Astrocyte (in vitro differentiated cells and primary cell): ENCODE measurements around the gene TNFSF8. TPM values are rescaled to one million over a fixed set of nuclear protein-coding genes. Genes with fewer than 3 reads are reported as not detected.

Experiments used
- DNase-seq: peaks from one replicate; pipeline ENCODE4 v3.0.0-alpha.2; 2010; ENCODE audit warnings: low read depth
- FAIRE-seq: peaks from 2 replicates; lab custom pipeline; 2011; peaks lifted over from hg19 to GRCh38; lab: Jason Lieb, UNC
- H2AFZ ChIP-seq: 2 replicates; pipeline ENCODE4 v1.6.0; 2012; ENCODE audit warnings: low read depth, low read length, inconsistent platforms
- H3K27ac ChIP-seq: 2 replicates; pipeline ENCODE4 v1.5.1; 2011; ENCODE audit warnings: low read depth, low read length, inconsistent platforms
- H3K27me3 ChIP-seq: 2 replicates; pipeline ENCODE4 v1.6.0; 2011; ENCODE audit warnings: low read length, inconsistent platforms; ENCODE audit not compliant: insufficient read depth
- H3K36me3 ChIP-seq: 2 replicates; pipeline ENCODE4 v1.5.1; 2011; ENCODE audit warnings: low read length, inconsistent platforms; ENCODE audit not compliant: insufficient read depth
- H3K4me1 ChIP-seq: 2 replicates; pipeline ENCODE4 v1.5.1; 2011; ENCODE audit warnings: low read length, inconsistent platforms; ENCODE audit not compliant: insufficient read depth
- H3K4me2 ChIP-seq: 2 replicates; pipeline ENCODE4 v1.6.0; 2012; ENCODE audit warnings: low read length, inconsistent platforms
- H3K4me3 ChIP-seq: 2 replicates; pipeline ENCODE4 v1.5.1; 2011; ENCODE audit warnings: low read depth, mild to moderate bottlenecking, low read length, inconsistent platforms; ENCODE audit not compliant: insufficient read depth
- H3K79me2 ChIP-seq: 2 replicates; pipeline ENCODE4 v1.6.0; 2012; ENCODE audit warnings: mild to moderate bottlenecking, low read length, inconsistent platforms; ENCODE audit not compliant: insufficient read depth
- H3K9ac ChIP-seq: 2 replicates; pipeline ENCODE4 v1.6.0; 2012; ENCODE audit warnings: mild to moderate bottlenecking, low read length, inconsistent platforms
- H3K9me3 ChIP-seq: 2 replicates; pipeline ENCODE4 v1.5.1; 2012; ENCODE audit warnings: low read depth, mild to moderate bottlenecking, low read length, inconsistent platforms; ENCODE audit not compliant: insufficient read depth
- H4K20me1 ChIP-seq: 2 replicates; pipeline ENCODE4 v1.6.0; 2012; ENCODE audit warnings: low read length, inconsistent platforms; ENCODE audit not compliant: insufficient read depth
- H3K27ac Mint-ChIP-seq: one replicate; pipeline ENCODE4 v1.8.0; 2021; ENCODE audit warnings: mild to moderate bottlenecking, mixed read lengths; ENCODE audit not compliant: unreplicated experiment
- H3K27me3 Mint-ChIP-seq: one replicate; pipeline ENCODE4 v1.8.0; 2021; ENCODE audit warnings: low read depth, mixed read lengths; ENCODE audit not compliant: unreplicated experiment
- H3K36me3 Mint-ChIP-seq: one replicate; pipeline ENCODE4 v1.8.0; 2021; ENCODE audit warnings: low read depth, mixed read lengths; ENCODE audit not compliant: unreplicated experiment
- H3K4me1 Mint-ChIP-seq: one replicate; pipeline ENCODE4 v1.8.0; 2021; ENCODE audit warnings: low read depth, mixed read lengths; ENCODE audit not compliant: unreplicated experiment
- H3K4me3 Mint-ChIP-seq: one replicate; pipeline ENCODE4 v1.8.0; 2021; ENCODE audit warnings: mild to moderate bottlenecking, moderate library complexity, mixed read lengths; ENCODE audit not compliant: unreplicated experiment
- H3K9me3 Mint-ChIP-seq: one replicate; pipeline ENCODE4 v1.8.0; 2021; ENCODE audit warnings: mild to moderate bottlenecking, mixed read lengths; ENCODE audit not compliant: unreplicated experiment
- EZH2 ChIP-seq: IDR thresholded peaks from 2 replicates; pipeline ENCODE4 v1.6.1; 2012; ENCODE audit warnings: mild to moderate bottlenecking, low read length, inconsistent platforms; ENCODE audit not compliant: insufficient read depth
- total RNA-seq: library from RNA; stranded (reverse); gene quantifications from 2 replicates; pipeline ENCODE4 v1.2.1, GENCODE V29; 2021
- TF ChIP-seq, protein P1 (sequence below): IDR thresholded peaks from 2 replicates; pipeline ENCODE4 v1.5.1; 2011; ENCODE audit warnings: low read depth, mild to moderate bottlenecking, inconsistent platforms, low read length, moderate library complexity; ENCODE audit not compliant: insufficient read depth

The TNFSF8 gene
- total RNA-seq, 1 donor from 2014 or later: not detected

DNA sequence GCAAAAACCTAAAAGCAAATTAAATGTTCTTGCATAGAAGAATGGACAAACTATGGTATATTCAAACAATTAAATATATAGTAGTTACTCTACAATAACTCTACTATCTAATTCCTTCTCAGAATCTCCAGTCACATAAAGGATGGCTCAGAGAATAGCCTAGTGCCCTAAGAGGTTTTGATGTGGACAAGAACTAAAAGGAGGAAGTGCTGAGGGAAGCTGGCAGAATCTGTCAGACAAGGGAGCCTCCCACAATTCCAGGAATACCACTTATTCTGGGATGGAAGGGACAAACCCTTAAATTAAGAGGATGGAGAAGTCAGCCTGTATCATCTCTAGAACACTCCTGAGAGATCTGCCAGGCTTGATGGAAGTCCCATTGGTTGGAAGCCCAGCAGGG, 30.4 kb downstream of the TNFSF8 start:
- Mint-ChIP-seq H3K27ac (no peak overlapping the region), H3K36me3 (no peaks in the 10 kb centered on the region), H3K27me3 (no peaks in the 10 kb centered on the region), H3K4me1 (peaks cover 33% of the 10 kb centered on the region), H3K9me3 (no peaks in the 10 kb centered on the region), H3K4me3 (no peak overlapping the region)
- TF ChIP-seq, protein P1, sequence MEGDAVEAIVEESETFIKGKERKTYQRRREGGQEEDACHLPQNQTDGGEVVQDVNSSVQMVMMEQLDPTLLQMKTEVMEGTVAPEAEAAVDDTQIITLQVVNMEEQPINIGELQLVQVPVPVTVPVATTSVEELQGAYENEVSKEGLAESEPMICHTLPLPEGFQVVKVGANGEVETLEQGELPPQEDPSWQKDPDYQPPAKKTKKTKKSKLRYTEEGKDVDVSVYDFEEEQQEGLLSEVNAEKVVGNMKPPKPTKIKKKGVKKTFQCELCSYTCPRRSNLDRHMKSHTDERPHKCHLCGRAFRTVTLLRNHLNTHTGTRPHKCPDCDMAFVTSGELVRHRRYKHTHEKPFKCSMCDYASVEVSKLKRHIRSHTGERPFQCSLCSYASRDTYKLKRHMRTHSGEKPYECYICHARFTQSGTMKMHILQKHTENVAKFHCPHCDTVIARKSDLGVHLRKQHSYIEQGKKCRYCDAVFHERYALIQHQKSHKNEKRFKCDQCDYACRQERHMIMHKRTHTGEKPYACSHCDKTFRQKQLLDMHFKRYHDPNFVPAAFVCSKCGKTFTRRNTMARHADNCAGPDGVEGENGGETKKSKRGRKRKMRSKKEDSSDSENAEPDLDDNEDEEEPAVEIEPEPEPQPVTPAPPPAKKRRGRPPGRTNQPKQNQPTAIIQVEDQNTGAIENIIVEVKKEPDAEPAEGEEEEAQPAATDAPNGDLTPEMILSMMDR: no peak
- Histone ChIP-seq H3K4me2 (no peak overlapping the region), H3K36me3 (no peaks in the 10 kb centered on the region), H3K27me3 (no peaks in the 10 kb centered on the region), H2AFZ (no peak overlapping the region), H3K4me1 (peaks cover 36% of the 10 kb centered on the region), H3K9me3 (no peaks in the 10 kb centered on the region), H3K27ac (no peak overlapping the region), H3K4me3 (no peak overlapping the region), H3K9ac (no peak overlapping the region), H4K20me1 (no peaks in the 10 kb centered on the region), H3K79me2 (no peaks in the 10 kb centered on the region)
- DNase-seq (no peak), FAIRE-seq (no peak)

DNA sequence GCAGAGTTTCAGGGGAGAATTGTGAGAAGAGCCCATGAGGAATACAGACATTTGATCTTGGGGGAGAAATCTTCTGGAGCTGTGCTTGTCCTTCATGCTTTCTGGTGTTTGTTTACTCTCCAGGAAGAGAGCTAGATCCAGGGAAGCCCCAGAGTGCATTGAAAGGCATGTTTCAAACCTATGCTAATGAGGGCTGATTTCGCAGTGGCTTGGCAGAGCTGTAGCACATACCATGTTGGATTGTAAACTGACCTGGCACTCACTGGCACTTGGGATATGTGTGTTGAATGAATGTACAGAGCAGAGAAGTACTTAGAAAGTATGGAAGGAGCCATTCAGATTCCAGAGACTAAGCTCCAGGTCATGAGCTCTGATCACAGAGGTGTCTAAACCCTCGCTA, 30.9 kb downstream of the TNFSF8 start:
- Histone ChIP-seq H3K36me3 (no peaks in the 10 kb centered on the region), H4K20me1 (no peaks in the 10 kb centered on the region), H3K4me3 (no peak overlapping the region), H3K27me3 (no peaks in the 10 kb centered on the region), H3K27ac (no peak overlapping the region), H3K4me2 (no peak overlapping the region), H3K4me1 (peaks cover 42% of the 10 kb centered on the region), H2AFZ (no peak overlapping the region), H3K9ac (no peak overlapping the region), H3K9me3 (no peaks in the 10 kb centered on the region), H3K79me2 (no peaks in the 10 kb centered on the region)
- H3K36me3 Mint-ChIP-seq: no peaks in the 10 kb centered on the region
- no peak for FAIRE-seq
- TF ChIP-seq, protein P1: no peak
- no peak for TF ChIP-seq EZH2
- no peaks in the 10 kb centered on the region for H3K9me3 Mint-ChIP-seq
- H3K27ac Mint-ChIP-seq: no peak overlapping the region
- no peak for DNase-seq
- H3K4me3 Mint-ChIP-seq: no peak overlapping the region
- H3K27me3 Mint-ChIP-seq: no peaks in the 10 kb centered on the region
- peaks cover 37% of the 10 kb centered on the region for H3K4me1 Mint-ChIP-seq

DNA sequence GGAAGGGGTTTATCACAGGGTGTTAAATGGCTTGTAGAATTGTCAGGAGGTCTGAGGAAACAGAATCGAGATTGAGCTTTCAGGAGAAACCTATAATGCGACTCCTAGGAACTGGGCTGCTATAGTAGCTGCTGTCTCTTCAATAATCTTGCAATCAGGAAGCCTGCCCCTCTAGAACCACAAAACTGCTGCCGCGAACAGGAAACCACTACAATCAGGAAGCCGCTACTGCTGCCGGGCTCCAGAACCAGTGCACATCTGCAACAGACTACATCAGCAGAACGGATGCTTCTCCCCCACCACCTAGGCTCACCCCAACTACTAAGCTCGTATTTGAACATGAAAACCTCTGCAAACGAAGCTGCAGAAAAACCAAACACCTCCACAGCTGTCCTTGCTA, 31.6 kb downstream of the TNFSF8 start:
- Mint-ChIP-seq H3K27ac (no peak overlapping the region), H3K36me3 (no peaks in the 10 kb centered on the region), H3K4me1 (peaks cover 45% of the 10 kb centered on the region), H3K4me3 (no peak overlapping the region), H3K9me3 (no peaks in the 10 kb centered on the region), H3K27me3 (no peaks in the 10 kb centered on the region)
- Histone ChIP-seq H3K9me3 (no peaks in the 10 kb centered on the region), H3K4me3 (no peak overlapping the region), H3K27ac (no peak overlapping the region), H2AFZ (no peak overlapping the region), H3K4me2 (no peak overlapping the region), H3K4me1 (peaks cover 49% of the 10 kb centered on the region), H3K27me3 (no peaks in the 10 kb centered on the region), H3K36me3 (no peaks in the 10 kb centered on the region), H3K9ac (no peak overlapping the region), H3K79me2 (no peaks in the 10 kb centered on the region), H4K20me1 (no peaks in the 10 kb centered on the region)
- DNase-seq: no peak
- peak; percentile 5 for FAIRE-seq
- TF ChIP-seq, protein P1: no peak
- no peak for TF ChIP-seq EZH2
